GM19238 (cell line): Measurements from ENCODE around the gene ZDHHC7.

Experiments used
- DNase-seq: peaks from one replicate; pipeline ENCODE4 v3.0.0; 2011; ENCODE audit warnings: low spot score; ENCODE audit not compliant: insufficient read length

ZDHHC7 gene

DNA sequence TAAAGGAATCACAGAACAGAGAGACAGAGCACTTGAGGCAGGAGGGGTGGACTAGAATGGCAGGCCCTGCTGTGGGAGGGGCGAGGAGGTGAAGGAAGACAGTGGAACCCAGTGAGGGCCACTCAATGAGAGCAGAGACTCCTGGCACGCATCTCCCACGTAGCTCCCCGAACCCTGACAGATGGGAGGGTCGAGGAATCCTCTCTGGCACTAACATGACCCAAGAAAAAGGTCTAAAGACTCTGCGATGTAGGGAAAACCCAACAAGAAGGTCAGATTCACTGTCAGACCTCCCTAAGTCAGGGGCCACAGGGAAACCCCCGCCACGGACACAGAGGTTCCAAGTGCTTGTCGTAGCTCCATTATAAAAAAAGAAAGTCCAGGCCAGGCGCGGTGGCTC is 15.0 kb downstream of the ZDHHC7 start:
- no peak for DNase-seq

DNA sequence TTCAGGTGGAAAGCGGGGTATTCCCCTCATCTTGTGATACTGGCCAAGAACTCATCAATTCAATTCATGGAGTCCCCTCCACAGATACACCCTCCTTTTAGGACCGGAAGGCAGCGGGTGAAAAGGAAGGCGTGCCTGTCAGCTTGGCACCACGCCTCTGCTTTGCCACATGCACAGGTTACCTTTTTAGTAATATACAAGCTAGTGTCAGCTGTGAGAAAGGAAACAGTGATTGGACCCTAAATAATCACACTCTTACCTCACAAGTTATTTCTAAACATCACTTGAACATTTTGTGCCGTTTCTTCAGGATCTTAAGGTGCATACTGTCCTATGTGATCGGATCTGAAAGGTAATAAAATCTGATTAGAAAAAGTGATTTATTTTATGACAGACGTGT is 15.7 kb downstream of the ZDHHC7 start:
- DNase-seq, result no peak

- DNase-seq, result no peak
These were observed 17.4 kb downstream of the ZDHHC7 start for GRCh38 chr16:84993926-84994325.

DNA sequence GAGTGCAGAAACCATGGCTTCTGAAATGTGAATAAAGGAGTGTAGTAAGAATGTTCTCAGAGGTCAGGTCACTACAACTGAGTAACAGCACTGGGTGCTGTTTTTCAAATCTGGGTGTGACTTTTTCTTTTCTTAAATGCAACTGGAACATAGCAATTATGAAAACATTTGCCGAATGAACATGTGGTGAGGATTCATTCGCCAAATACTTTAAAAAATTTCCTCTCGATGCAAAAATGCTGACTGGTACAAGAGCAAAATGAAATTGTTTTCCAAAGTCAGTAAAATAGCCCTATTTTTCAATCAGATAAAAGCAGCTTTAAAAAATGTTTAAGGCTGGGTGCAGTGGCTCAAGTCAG is 18.6 kb downstream of the ZDHHC7 start:
- no peak for DNase-seq

DNA sequence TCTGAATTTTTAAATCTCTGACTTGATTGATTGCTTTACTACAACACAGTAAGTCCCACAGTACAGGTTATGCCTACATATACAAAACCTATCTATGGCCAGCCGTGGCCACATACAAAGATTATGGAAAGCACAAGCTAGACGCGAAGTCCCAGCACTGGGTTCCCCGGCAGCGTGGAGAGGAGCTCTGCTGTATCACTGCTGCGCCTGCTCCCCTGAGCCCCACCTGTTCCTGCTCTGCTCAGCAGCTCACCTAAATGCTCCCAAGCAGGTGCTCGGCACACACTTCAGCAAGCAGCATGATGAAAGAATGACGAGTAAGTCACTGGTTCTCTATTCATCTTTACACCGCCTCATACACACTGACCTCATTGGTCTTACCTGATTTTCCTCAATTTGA is 20.6 kb downstream of the ZDHHC7 start:
- no peak for DNase-seq

- no peak for DNase-seq
These were observed 21.4 kb downstream of the ZDHHC7 start for GRCh38 chr16:84989749-84990620.

- DNase-seq, result no peak
These were observed 22.8 kb downstream of the ZDHHC7 start for GRCh38 chr16:84988328-84989080.

DNA sequence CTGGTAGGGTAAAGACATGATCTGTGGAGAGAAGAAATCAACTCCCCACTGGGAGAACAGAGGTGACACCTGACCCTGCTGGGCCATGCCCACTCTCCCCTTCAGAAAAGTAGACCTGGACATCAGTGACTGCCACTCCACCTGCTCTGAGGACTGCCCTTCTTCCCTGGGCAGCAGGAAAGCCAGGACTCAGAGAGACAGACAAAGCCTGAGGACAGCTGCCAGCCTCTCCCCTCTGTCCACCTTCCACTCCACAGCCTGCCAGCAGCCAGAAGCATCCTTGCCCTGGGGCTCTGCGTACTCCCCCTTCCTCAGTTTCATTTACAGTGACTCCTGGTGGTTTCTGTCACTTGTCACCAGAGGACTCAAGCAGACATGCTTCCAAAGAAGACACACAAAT is 24.5 kb downstream of the ZDHHC7 start:
- no peak for DNase-seq

DNA sequence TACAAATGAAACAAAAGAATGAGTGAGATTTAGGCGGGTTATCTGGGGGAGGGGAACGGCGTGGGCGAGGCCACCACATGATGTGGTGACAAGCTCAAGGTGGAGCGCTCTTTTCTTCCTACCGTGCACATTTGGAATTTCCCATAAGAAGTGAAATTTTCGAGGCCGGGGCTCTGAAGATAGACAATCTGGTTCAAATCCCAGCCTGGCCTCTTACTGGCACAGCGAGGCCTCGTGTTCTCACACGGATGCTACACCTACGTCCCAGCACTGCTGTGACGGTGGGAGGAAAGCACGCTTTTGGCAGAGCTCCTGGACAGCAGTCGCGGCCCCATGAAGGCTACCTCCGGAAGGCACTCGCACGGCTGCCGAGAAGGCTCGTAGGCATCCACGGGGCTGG is 25.2 kb downstream of the ZDHHC7 start:
- DNase-seq, result no peak

DNA sequence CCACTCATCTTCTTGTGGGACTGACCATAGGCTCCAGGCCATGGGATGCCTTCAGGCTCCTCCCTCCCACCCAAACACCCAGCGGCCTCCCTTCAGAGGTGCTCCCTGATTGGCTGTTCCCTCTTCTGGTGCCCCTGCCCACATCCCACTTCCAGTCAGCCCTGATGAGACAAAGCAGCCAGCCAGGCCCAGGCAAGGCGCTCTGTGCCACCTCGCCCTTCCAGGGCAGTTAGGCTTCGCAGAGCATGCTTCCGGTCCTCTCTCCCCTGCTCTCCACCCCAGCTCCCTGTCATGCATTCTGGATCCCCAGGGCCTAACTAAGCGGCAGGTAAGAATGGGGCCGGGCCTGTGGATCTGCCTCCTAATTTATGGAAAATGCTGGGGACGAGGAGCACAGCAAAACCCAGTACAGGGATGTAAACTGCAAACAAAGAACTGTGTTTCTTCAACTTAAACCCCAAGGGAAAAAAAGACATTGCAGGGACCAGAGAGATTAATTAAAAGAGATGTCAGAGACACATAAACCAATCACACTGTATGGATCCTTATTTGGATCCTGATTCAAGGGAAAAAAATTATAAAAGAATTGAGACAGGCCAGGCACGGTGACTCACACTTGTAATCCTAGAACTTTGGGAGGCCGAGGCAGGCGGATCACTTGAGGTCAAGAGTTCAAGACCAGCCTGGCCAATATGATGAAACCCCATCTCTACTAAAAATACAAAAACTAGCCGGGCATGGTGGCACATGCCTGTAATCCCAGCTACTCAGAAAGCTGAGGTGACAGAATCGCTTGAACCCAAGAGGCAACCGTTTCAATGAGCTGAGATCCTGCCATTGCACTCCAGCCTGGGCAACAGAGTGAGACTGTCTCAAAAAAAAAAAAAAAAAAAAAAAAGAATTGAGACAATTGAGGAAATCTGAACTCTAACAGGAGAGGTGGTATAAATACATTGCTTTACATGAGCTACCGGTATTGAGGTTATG is 26.0 kb downstream of the ZDHHC7 start:
- no peak for DNase-seq

GRCh38 chr16:84982434-84982833 is 28.9 kb downstream of the ZDHHC7 start:
- no peak for DNase-seq

DNA sequence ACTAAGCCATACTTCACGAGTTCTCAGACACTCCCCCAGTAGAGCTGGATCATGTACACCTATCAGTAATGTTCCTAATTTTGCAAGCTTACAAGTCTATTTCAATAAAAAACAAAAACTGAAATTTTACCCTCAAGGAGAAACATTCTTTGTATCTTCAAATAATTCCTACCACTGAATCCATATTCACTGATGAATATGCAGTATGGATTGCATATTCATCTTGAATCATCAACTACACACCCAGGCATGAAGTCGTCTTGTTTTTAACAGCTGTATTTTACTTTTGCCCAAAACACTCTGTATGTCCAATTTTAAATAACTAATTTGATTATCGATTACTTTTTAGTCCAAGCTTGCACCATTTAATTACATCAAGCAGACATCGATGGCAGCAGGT is 31.8 kb downstream of the ZDHHC7 start:
- DNase-seq, result no peak

GRCh38 chr16:84976644-84977400 is 34.5 kb downstream of the ZDHHC7 start:
- no peak for DNase-seq

DNA sequence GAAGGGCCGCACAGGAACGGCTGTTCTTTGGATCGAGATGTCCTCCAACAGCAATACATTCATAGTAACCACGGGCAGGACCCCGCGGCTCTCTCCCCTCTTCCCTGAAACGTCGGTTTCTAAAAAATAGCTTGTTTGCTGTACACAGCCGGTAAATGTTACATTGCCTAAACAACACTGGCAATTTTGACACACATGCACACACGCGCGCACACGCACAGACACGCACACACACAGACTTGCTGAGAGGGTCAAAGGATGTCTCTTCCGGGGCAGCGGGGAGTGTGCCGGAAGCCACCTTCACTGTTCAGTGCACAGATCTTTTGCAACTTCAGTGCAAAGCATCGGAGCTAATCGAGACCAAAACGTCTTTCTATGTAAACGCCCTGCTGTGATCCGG is 35.8 kb downstream of the ZDHHC7 start:
- DNase-seq, result no peak

- no peak for DNase-seq
These were observed 36.3 kb downstream of the ZDHHC7 start for GRCh38 chr16:84975066-84975465.

DNA sequence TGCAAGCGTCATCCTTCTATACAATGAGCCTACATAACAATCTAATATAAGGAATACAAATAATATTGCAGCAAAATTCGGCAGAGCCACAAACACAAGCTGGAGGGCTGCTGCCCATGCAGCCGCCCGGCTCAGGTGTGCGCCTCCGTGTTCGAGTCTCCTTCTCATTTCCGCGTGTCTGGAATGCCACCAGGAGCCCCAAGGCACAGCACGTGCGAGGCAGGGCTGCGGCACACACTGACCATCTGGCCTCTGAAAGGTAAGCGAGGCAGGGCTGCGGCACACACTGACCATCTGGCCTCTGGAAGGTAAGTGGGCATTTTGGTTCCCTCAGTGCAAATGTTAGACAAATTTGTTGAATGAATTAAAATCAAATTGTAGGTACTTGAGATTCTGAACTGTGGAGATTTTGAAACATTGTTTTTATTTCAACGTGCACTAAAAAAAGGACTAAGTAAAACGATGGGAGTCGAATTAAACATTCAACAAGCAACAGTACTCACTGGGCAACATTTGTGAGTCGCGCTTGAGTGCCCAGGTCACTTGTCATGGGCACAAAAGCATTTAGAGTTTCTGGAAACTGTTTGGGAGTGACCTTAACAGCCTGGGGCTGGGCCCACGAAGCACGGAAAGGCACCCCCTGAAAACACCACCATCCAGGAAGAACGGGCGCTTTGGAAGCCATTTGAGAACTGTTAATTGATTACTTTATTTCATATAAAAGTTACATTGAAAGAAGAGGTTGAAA is 37.4 kb downstream of the ZDHHC7 start:
- no peak for DNase-seq

- DNase-seq, result no peak
These were observed 38.1 kb downstream of the ZDHHC7 start for GRCh38 chr16:84973236-84973635.

GRCh38 chr16:84970447-84971127 is 40.7 kb downstream of the ZDHHC7 start:
- peak; percentile 72 for DNase-seq

DNA sequence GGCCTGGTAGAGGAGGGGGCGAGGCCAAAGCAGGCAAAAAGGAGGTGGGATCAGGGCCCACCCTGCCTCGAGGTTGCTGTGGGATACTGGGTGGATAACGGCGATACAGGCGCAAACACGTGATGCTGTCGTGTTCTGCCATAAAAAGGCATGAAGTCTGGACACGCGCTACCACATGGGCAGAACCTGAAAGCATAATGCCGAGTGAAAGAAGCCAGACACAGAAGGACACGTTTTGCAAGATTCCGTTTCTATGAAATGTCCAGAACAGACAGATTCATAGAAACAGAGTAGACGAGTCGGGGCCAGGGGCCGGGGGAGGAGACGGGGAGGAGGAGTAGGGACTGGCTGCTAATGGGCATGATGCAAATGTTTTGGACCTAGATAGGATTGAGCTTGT is 43.5 kb downstream of the ZDHHC7 start:
- DNase-seq, result no peak
